GM12801 (cell line): ENCODE measurements around the gene SERTAD3.

ENCODE experiments used
- CTCF ChIP-seq: IDR thresholded peaks from one replicate; pipeline ENCODE4 v1.5.1; 2011; ENCODE audit warnings: control low read depth; ENCODE audit not compliant: insufficient read length; ENCODE audit errors: extremely low read depth

Gene SERTAD3

GRCh38 chr19:40424637-40425449, 19.3 kb downstream of the SERTAD3 start:
- TF ChIP-seq CTCF: no peak

- TF ChIP-seq CTCF: no peak
Measured at GRCh38 chr19:40423938-40424337, 20.2 kb downstream of the SERTAD3 start.

DNA sequence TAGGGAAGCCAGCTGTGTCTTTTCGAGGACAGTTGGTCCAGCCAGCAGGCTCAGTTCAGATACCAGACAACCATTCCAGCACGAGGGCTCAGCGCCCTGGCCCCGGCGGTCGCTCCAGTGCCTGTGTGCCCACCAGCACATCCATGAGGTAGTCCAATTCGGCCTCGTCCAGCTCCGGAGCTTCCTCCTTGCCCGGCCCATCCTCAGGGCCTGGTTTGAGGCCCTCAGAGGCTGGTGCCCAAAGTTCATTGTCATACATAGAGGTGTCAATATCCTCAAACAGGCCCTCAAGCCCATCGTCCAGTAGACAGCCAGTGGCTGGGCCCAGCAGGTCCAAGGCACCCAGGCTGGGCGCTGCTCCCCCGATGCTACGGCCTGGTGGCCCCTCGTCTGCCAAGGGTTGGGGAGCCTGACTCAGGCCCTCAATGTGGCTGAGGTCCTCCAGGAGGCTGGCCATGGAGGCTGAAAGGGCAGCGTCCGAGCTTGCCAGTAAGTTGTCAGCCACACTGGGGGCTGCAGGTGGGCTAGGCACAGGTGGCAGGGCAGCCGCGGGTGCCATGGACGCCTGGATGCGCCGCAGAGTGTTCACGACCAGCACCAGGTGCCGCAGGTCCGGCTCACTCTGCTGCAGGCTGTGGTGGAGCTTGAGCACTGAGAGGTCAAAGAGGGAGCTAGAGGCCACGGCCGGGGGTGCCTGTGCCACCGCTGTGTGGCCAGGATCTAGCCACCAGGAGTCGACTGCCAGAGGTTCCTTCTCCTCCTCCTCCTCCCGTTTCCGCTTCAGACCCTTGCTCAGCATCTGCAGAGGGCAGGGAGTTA, 21.2 kb downstream of the SERTAD3 start:
- no peak for TF ChIP-seq CTCF

DNA sequence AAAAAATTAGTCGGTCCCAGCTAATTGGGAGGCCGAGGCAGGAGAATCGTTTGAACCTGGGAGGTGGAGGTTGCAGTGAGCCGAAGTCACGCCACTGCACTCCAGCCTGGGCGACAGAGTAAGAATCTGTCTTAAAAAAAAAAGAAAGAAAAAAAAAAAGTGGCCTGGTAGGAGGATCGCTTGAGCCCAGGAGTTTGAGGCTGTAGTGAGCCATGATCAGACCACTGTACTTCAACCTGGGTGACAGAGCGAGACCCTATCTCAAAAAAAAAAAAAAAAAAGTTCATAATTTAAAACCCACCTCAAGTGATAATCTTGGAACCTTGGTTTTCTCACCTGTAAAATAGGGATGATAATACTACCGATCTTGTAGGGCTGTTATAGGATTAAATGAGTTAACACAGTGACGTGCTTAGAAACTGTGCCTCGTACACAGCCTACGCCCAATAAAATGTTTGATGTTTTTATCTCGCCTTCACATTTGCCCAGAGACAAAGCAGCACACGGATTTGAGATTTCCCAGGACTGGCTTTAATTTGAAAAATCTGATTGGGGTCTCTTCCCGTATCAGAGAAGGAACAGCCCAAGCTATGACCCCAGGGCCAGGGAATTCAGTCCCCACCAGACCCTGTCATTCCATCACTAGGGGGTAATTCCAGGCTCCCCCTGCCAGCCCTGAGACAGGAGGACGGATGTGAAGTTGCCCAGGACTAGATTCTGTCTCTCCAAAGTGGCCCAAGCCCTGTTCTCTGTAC, 22.0 kb downstream of the SERTAD3 start:
- no peak for TF ChIP-seq CTCF

DNA sequence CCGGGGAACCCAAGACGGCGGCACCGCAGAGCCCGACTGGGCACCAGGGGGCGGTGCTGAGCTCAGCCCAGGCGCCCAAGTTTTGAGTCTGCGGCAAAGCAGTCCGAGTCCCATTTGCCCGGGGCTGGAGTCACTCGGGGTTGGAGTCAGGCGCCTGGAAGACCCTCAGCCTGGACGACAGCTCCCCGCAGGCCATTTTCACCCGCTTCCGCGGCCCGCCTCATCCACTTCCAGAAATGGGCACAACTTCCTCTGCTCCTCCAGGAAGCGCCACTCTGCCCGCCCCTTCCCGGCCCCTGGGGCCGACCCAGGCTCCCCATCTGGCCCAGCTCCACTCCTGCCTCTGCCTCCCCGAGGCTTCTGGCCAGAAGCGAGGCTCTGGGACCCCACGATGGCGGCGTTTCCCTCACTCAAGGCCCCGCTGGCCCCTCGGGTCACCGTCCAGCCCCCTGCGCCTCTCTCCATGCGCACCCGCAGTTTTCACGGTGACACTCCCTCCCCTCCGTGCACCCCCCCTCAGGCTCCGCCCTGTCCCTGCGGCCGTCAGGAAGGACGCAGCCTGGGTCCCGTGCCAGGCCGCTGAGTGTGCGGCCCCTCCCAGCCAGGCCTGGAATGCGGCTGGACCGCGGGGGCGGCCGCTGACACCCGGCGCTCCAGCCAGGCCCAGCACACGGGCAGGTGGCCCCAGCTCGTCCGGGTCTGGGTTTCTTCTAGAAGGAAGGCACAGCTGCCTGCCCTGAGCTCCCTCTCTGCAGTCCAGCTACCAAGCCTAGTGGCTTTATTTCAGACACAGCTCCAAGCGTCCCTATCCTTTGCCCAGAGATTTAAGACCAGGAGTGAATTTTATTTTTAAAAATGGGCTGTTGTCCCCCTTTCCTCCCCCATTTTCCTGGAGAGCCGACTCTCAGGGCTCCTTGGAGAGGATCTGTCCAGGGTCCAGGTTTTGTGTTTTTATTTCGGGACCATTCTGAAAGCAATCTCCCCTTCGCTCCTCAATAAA, 23.1 kb downstream of the SERTAD3 start:
- no peak for TF ChIP-seq CTCF

DNA sequence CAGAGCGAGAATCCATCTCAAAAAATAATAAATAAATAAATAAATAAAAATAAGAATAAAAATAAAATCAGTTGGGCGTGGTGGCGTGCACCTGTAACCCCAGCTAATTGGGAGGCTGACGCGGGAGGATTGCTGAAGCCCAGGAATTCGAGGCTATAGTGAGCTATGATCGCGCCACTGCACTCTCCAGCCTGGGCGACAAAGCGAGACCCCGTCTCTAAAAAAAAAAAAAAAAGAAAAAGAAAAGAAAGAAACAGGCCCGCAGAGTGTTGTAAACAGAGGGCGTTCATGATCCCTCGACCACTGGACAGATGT, 23.7 kb downstream of the SERTAD3 start:
- TF ChIP-seq CTCF: no peak
